Measurements from ENCODE around the gene GPR61.

DNA sequence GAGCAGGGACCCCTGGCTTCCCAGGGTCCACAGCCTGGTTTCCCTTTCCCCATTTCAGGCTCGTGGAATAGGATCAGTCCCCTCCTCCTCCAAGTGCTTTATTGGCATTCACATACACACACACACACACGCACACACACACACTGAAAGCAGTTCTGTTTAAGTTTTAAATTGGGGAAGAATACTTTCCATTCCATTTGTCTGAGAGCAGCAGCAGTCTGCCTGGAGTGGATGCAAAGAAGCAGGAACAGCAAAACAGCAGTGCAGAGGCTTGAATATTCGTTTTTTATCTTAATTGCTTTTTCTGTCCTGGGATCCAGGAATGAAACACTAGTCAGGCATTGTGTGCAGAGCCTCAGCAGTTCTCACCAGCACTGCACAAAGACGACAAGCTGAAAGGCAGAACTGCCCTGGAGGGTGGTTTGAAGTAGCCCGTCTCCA lies 38.7 kb upstream of the GPR61 start:
- no peak for TF ChIP-seq POLR2A (IDR thresholded peaks at IDR 0.05)
- TF ChIP-seq, protein P1, sequence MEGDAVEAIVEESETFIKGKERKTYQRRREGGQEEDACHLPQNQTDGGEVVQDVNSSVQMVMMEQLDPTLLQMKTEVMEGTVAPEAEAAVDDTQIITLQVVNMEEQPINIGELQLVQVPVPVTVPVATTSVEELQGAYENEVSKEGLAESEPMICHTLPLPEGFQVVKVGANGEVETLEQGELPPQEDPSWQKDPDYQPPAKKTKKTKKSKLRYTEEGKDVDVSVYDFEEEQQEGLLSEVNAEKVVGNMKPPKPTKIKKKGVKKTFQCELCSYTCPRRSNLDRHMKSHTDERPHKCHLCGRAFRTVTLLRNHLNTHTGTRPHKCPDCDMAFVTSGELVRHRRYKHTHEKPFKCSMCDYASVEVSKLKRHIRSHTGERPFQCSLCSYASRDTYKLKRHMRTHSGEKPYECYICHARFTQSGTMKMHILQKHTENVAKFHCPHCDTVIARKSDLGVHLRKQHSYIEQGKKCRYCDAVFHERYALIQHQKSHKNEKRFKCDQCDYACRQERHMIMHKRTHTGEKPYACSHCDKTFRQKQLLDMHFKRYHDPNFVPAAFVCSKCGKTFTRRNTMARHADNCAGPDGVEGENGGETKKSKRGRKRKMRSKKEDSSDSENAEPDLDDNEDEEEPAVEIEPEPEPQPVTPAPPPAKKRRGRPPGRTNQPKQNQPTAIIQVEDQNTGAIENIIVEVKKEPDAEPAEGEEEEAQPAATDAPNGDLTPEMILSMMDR (IDR thresholded peaks at IDR 0.05) = no peak
